KOPT-K1 (cell line): ENCODE data around the gene YIPF3.
A peak's percentile ranks its signal among the peaks of the same experiment; 100 is the strongest.
"Not testable (repeated sequence)": the region's sequence is repeated elsewhere in the genome, so short reads cannot be mapped to it uniquely, and the experiment has no call there.

Experiments
- H3K27ac ChIP-seq: fragments of 200-600 bp; sonication (generic); 2 replicates; pipeline ENCODE4 v1.5.1; 2016; ENCODE audit warnings: antibody characterized with exemption, mild to moderate bottlenecking, low read depth, low read length; ENCODE audit not compliant: poor library complexity, severe bottlenecking
- H3K36me3 ChIP-seq: fragments of 200-600 bp; sonication (generic); 2 replicates; pipeline ENCODE4 v1.5.1; 2017; ENCODE audit warnings: antibody characterized with exemption, mild to moderate bottlenecking, low read length, moderate library complexity; ENCODE audit not compliant: insufficient read depth
- H3K9me3 ChIP-seq: fragments of 200-600 bp; sonication (generic); 2 replicates; pipeline ENCODE4 v1.5.1; 2017; ENCODE audit warnings: antibody characterized with exemption, low read length, mild to moderate bottlenecking; ENCODE audit not compliant: insufficient read depth, poor library complexity, severe bottlenecking

YIPF3 gene

GRCh38 chr6:43516697-43517504 lies at the start of gene YIPF3, which contains the start of gene POLR1C:
Gene YIPF3 (minus strand): TSS chr6:43516926. CDS start chr6:43516807, 119 bp downstream.
Gene POLR1C (plus strand): TSS chr6:43517089. CDS start chr6:43517110, 21 bp downstream.
- H3K36me3 ChIP-seq: peaks cover 71% of the 10 kb centered on the region
- H3K9me3 ChIP-seq: no peaks in the 10 kb centered on the region
- H3K27ac ChIP-seq: peak within 1 kb of the TSS; percentile 78

DNA sequence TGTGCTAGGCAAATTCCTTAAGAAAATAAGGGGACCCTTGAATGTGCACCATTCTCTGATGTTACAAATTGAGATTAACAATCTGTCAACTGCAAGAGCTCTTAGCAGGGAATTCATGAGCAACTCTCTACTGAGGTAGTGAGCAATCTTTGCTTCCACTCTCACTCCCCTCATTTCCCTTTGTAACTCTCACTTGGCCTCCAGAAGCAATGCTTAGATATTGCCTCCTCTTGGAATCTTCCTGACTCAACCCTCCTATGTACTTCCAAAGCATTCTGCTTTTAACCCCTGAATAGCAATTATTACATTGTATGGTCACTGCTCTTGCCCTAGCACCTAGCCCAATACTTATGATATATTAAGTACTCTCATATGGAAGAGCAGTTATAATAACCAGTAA lies 42.6 kb upstream of the YIPF3 start:
- Histone ChIP-seq H3K9me3 (no peaks in the 10 kb centered on the region), H3K36me3 (peaks cover 100% of the 10 kb centered on the region), H3K27ac (no peak overlapping the region)

DNA sequence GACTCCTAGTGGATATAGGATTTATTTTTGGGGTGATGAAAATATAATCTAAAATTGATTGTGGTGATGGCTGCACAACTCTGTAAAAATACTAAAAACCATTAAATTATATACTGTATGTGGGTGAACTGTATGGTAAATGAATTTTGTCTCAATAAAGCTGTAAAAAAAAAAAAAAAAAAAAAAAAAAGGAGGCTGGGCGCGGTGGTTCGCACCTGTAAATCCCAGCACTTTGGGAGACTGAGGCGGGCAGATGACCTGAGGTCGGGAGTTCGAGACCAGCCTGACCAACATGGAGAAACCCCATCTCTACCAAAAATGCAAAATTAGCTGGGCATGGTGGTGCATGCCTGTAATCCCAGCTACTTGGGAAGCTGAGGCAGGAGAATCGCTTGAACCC lies 40.9 kb upstream of the YIPF3 start:
- not testable (repeated sequence) for H3K27ac ChIP-seq, H3K9me3 ChIP-seq
- H3K36me3 ChIP-seq: peaks cover 100% of the 10 kb centered on the region

GRCh38 chr6:43547222-43547621 lies 30.5 kb upstream of the YIPF3 start:
- Histone ChIP-seq H3K36me3 (peaks cover 99% of the 10 kb centered on the region), H3K9me3 (no peaks in the 10 kb centered on the region), H3K27ac (no peak overlapping the region)

GRCh38 chr6:43544461-43544860 lies 27.7 kb upstream of the YIPF3 start:
- Histone ChIP-seq H3K27ac (no peak overlapping the region), H3K9me3 (no peaks in the 10 kb centered on the region), H3K36me3 (peaks cover 99% of the 10 kb centered on the region)

DNA sequence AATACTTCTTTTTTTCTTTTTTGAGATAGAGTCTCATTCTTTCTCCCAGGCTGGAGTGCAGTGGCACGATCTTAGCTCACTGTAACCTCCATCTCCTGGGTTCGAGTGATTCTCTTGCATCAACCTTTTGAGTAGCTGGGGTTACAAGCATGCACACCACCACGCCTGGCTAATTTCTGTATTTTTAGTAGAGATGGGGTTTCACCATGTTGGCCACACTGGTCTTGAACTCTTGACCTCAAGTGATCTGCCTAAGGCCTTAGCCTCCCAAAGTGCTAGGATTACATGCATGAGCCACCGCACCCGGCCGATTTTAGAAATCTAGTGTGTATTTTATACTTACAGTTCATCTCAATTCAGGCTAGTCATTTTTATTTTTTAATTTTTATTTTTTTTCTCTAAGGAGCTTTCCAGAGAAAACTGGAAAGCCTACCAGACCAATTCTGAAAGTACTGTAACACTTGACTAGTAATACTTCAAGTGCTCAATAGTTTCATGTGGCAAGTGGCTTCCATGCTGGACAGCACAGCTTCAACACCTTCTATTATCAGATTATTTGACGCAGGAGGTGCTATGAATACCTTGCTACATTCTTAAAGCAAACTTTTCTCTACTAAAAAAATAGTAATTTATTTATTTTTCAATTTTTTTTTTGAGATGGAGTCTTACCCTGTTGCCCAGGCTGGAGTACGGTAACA lies 25.2 kb upstream of the YIPF3 start:
- peaks cover 99% of the 10 kb centered on the region for H3K36me3 ChIP-seq
- H3K9me3 ChIP-seq: no peaks in the 10 kb centered on the region

GRCh38 chr6:43540507-43540906 lies 23.8 kb upstream of the YIPF3 start:
- Histone ChIP-seq H3K9me3 (no peaks in the 10 kb centered on the region), H3K36me3 (peaks cover 98% of the 10 kb centered on the region)

More for the DNA sequence above, 25.2 kb upstream of the YIPF3 start:
- H3K27ac ChIP-seq: no peak overlapping the region

DNA sequence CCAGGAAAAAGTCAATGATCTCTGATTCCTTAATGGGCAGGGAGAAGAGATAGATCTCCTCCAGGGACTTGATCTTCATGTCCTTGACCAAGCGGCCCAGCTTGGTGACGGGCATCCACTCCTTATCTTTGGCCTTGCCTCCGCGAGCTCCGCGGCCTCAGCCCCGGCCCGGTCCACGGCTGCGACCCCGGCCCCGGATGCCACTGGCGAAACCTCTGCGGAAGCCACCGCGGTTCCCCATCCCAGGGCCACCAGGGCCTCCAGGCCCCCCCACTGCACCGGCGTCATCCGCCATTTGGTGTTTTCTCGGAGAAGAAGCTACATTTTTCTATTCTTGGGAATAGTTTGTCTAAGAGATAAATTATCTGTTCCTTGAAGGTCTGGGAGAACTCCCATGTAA lies 22.7 kb upstream of the YIPF3 start:
- H3K9me3 ChIP-seq, H3K27ac ChIP-seq: not testable (repeated sequence)
- peaks cover 99% of the 10 kb centered on the region for H3K36me3 ChIP-seq

More at GRCh38 chr6:43540507-43540906, 23.8 kb upstream of the YIPF3 start:
- no peak overlapping the region for H3K27ac ChIP-seq

DNA sequence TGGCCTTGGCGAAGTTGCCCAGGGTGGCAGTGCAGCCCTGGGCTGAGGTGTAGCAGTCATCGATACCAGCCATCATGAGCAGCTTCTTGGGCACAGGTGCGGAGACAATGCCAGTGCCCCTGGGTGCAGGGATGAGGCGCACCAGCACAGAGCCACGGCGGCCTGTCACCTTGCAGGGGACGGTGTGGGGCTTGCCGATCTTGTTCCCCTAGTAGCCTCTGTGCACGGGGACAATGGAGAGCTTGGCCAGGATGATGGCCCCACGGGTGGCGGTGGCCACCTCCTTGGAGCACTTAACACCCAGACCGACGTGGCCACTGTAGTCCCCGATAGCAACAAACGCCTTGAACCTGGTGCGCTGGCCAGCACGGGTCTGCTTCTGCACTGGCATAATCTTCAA lies 22.3 kb upstream of the YIPF3 start:
- not testable (repeated sequence) for H3K27ac ChIP-seq, H3K9me3 ChIP-seq
- H3K36me3 ChIP-seq: peaks cover 99% of the 10 kb centered on the region

DNA sequence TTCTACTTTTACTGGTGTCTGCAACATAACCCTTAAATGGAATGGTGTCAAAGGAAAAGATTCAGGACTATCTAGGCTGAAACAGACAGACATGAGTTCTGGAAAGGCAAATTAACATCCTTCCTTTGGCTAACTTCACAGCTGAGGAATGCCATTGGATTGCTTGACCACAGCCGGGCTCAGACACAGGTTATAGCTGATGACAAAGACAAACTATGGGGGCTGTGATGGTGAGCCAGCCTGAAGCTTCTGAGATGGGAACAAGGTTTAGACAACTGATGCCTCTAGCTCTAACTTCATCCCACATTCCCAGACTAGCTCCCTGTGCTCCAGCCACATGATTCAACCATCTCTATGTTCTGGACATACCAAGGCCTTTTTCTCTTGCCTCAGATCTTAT lies 15.5 kb upstream of the YIPF3 start:
- Histone ChIP-seq H3K9me3 (no peaks in the 10 kb centered on the region), H3K27ac (no peak overlapping the region), H3K36me3 (peaks cover 99% of the 10 kb centered on the region)

GRCh38 chr6:43524483-43524961 lies 7.8 kb upstream of the YIPF3 start:
- H3K36me3 ChIP-seq: peaks cover 100% of the 10 kb centered on the region
- H3K27ac ChIP-seq: no peak overlapping the region
- no peaks in the 10 kb centered on the region for H3K9me3 ChIP-seq

DNA sequence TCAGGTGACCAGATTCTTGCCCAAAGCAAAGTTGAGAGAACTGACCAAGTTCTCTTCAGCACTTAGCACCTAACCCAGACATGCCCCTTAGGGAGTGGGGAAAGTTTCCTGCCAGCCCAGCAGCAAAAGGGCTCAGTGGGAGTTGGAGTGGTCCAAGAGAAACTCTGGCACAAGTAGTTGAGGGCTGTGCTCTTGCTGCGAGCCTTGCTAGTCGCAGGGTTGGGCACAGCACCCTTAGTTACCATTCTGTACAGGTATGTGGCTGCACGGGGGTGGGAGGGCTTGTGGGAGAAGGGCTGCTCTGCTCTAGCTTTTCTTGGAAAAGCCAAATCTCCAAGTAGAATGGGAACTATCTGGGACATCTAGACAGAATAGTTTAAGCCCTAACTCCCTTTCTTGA lies 6.6 kb upstream of the YIPF3 start:
- Histone ChIP-seq H3K36me3 (peaks cover 97% of the 10 kb centered on the region), H3K27ac (no peak overlapping the region), H3K9me3 (no peaks in the 10 kb centered on the region)

DNA sequence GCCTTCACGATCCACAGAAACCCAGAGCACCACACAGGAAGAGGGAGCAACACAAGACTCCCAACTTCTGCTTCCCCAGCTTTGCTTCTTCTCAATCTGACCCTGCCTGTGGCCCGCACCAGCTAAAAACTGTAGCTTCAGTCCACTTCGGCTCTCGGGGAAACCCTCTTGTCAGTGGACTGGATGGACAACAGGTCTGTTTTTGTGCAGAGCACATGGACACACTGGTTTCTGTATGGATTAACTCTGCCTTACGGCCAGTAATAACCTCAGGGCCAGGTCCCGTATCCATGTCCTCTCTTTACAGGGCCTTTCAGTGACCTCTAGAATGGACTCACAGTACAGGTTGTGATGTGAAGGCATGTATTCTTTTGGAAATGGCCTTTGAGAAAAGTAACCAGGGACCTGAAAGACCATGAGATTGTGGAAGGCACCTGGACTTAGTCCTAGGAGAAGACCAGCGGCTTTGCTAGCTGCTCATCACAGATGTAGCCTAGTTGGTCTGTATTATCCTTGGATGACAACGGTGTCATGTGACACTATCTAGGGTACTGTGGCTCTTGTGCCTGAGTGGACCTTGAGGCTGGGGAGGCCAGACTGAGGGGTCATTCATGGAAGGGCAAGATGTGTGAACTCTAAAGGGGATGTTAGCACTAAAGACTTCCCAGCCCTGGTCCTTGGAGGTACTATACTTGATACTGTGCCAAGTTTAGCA lies 6.0 kb upstream of the YIPF3 start:
- no peaks in the 10 kb centered on the region for H3K9me3 ChIP-seq
- no peak overlapping the region for H3K27ac ChIP-seq
- peaks cover 91% of the 10 kb centered on the region for H3K36me3 ChIP-seq

DNA sequence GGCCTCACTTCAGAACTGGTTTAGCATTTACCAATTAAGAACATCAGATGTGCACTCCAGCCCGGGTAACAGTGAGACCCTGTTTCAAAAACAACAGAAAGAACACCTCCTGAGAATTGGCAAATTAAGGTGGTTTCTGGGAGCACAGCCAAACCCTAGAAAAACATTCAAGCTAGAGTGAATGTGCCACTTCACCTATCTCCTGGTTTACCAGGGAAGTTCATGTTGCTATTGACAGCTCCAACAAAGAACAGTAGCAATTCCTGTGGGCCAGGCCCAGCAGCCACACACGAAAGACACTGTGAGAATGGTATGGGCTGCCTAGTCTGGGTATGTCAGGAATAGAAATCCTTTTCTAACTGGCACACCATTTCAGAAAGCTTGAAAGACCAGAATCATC lies 5.1 kb upstream of the YIPF3 start:
- Histone ChIP-seq H3K27ac (no peak overlapping the region), H3K9me3 (no peaks in the 10 kb centered on the region), H3K36me3 (peaks cover 82% of the 10 kb centered on the region)

DNA sequence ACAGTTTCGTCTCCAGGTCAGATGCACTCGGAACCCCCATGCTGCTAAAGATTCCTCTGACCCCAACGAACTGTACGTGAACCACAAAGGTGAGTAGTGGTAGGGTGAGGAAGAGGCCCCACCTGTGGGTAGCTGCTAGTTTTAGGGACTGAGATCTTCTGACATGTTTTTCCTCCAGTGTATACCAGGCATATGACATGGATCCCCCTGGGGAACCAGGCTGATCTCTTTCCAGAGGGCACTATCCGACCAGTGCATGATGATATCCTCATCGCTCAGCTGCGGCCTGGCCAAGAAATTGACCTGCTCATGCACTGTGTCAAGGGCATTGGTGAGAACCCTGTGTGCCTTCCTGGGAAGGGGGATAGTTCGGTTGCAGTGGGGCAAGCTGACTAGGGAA lies 3.4 kb upstream of the YIPF3 start:
- Histone ChIP-seq H3K9me3 (no peaks in the 10 kb centered on the region), H3K27ac (no peak overlapping the region), H3K36me3 (peaks cover 72% of the 10 kb centered on the region)
